Gastroesophageal sphincter (tissue), 4 donors: ENCODE measurements around the gene PRKCZ. TPM values are rescaled to one million over a fixed set of nuclear protein-coding genes. Genes with fewer than 3 reads are reported as not detected.

Source experiments
- ATAC-seq: fragments of 150-250 bp; one replicate; pipeline ENCODE4 v1.9.1; 2016; ENCODE audit warnings: mild to moderate bottlenecking, moderate library complexity
- H3K27ac ChIP-seq, 4 donors: fragments of 200-600 bp; sonication (generic) in 3 of 4; 1 replicate in 3 of 4; 2 replicates in 1 of 4; pipeline ENCODE4 v1.5.1; 2016 to 2019
- H3K27me3 ChIP-seq: fragments of 200-600 bp; sonication (generic); one replicate; pipeline ENCODE4 v1.5.1; 2019
- H3K36me3 ChIP-seq, 2 donors: fragments of 200-600 bp; sonication (generic); one replicate each; pipeline ENCODE4 v1.5.1; 2019; ENCODE audit warnings: control low read depth in 1 of 2
- H3K4me1 ChIP-seq, 3 donors: fragments of 200-600 bp; sonication (generic); 1 replicate in 2 of 3; 2 replicates in 1 of 3; pipeline ENCODE4 v1.5.1; 2016 to 2019; ENCODE audit warnings: control low read depth in 2 of 3
- H3K4me3 ChIP-seq, 2 donors: fragments of 200-600 bp; sonication (generic); one replicate each; pipeline ENCODE4 v1.5.1; 2019; ENCODE audit warnings: mild to moderate bottlenecking in 1 of 2, moderate library complexity in 1 of 2
- H3K9me3 ChIP-seq, 3 donors: fragments of 200-600 bp; sonication (generic); one replicate each; pipeline ENCODE4 v1.5.1; 2017 to 2019; ENCODE audit warnings: control low read depth in 2 of 3
- CTCF ChIP-seq, 4 experiments: fragments of 200-600 bp in 2 of 4; fragments of 450-650 bp in 2 of 4; sonication (generic) in 1 of 4; IDR thresholded peaks; one replicate each; pipeline ENCODE4 v1.5.1; 2017 to 2019; ENCODE audit warnings: antibody characterized with exemption in 4 of 4, mild to moderate bottlenecking in 2 of 4, moderate library complexity in 2 of 4
- EP300 ChIP-seq: sonication (generic); formaldehyde crosslinking; IDR thresholded peaks from one replicate; pipeline ENCODE4 v1.6.1; 2017; ENCODE audit warnings: antibody characterized with exemption, mild to moderate bottlenecking
- POLR2A ChIP-seq, 2 donors: fragments of 450-650 bp; IDR thresholded peaks; one replicate each; pipeline ENCODE4 v1.6.1; 2017; ENCODE audit warnings: antibody characterized with exemption in 2 of 2, mild to moderate bottlenecking in 2 of 2, moderate library complexity in 1 of 2
- POLR2AphosphoS5 ChIP-seq: sonication (generic); formaldehyde crosslinking; IDR thresholded peaks from one replicate; pipeline ENCODE4 v1.6.1; 2017; ENCODE audit warnings: antibody characterized with exemption
- WGBS, 2 donors: methylation state at CpG; one replicate each; pipeline ENCODE4 v1.1.5; 2018; ENCODE audit warnings: low coverage in 1 of 2; 5-methylcytosine and 5-hydroxymethylcytosine counted together
- total RNA-seq, 4 donors: library from RNA; depleted of rRNA; stranded (reverse); fragments of >200 nt; gene quantifications; one replicate each; pipeline ENCODE4 v1.1.0, GENCODE V29; 2016

The PRKCZ gene
- total RNA-seq, 4 donors from 2014 or later, result 2.4 to 3.8 (median 2.9) TPM

DNA sequence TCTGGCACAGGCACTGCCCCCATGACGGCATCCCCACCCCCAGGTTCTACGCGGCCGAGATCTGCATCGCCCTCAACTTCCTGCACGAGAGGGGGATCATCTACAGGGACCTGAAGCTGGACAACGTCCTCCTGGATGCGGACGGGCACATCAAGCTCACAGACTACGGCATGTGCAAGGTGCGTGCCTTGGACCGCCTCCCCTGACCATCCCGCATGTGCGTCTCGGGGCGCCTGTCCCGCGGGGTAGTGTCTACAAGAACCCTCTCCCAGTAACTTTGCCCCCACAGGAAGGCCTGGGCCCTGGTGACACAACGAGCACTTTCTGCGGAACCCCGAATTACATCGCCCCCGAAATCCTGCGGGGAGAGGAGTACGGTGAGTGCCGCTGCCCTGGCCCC is 121.8 kb downstream of the PRKCZ start:
- H3K36me3 ChIP-seq, result no peaks in the 10 kb centered on the region
- 80 to 95% methylated on average over 1 to 16 of the region's 26 CpGs for WGBS, 2 donors
- H3K27me3 ChIP-seq, result no peaks in the 10 kb centered on the region
- ATAC-seq, result no peak
- TF ChIP-seq POLR2AphosphoS5, result no peak
- no peak overlapping the region for H3K4me3 ChIP-seq
- H3K9me3 ChIP-seq, result no peaks in the 10 kb centered on the region
- no peak overlapping the region for H3K27ac ChIP-seq
- peaks cover 0 to 13% (median 0%) of the 10 kb centered on the region in 3 donors for H3K4me1 ChIP-seq

GRCh38 chr1:2172551-2173146 is 122.4 kb downstream of the PRKCZ start:
- no peaks in the 10 kb centered on the region for H3K27me3 ChIP-seq
- no peak for ATAC-seq
- H3K27ac ChIP-seq, result no peak overlapping the region
- H3K9me3 ChIP-seq, result no peaks in the 10 kb centered on the region
- peaks cover 0 to 13% (median 0%) of the 10 kb centered on the region in 3 donors for H3K4me1 ChIP-seq
- WGBS, 2 donors, result 73% methylated on average over 7 of the region's 33 CpGs; no CpG with 5 or more reads in 1 of the 2 donors
- peaks cover 0 to 1% of the 10 kb centered on the region in 2 donors for H3K36me3 ChIP-seq
- no peak for TF ChIP-seq POLR2A (IDR thresholded peaks at IDR 0.05)
- TF ChIP-seq CTCF (IDR thresholded peaks at IDR 0.05), result no peak
- no peak for TF ChIP-seq EP300
- no peak for TF ChIP-seq POLR2AphosphoS5
- H3K4me3 ChIP-seq, result no peak overlapping the region

GRCh38 chr1:2173546-2174347 is 123.5 kb downstream of the PRKCZ start:
- Histone ChIP-seq H3K27me3 (no peaks in the 10 kb centered on the region), H3K4me1 (peaks cover 0 to 13% (median 0%) of the 10 kb centered on the region in 3 donors), H3K9me3 (no peaks in the 10 kb centered on the region), H3K4me3 (peak overlapping the region in 1 of 2 donors; percentile 58), H3K27ac (peak overlapping the region in 2 of 4 donors; percentile 72 to 81), H3K36me3 (peaks cover 0 to 11% of the 10 kb centered on the region in 2 donors)
- no peak for ATAC-seq
- no peak for TF ChIP-seq POLR2A (IDR thresholded peaks at IDR 0.05)
- TF ChIP-seq EP300, result no peak
- TF ChIP-seq POLR2AphosphoS5, result no peak
- TF ChIP-seq CTCF (IDR thresholded peaks at IDR 0.05), result no peak
- WGBS, 2 donors, result 13 to 54% methylated on average over 3 to 7 of the region's 37 CpGs

- H3K4me1 ChIP-seq, result peaks cover 0 to 13% (median 0%) of the 10 kb centered on the region in 3 donors
- H3K27ac ChIP-seq, result peak overlapping the region in 3 of 4 donors; percentile 69 to 81 (median 72)
- no peaks in the 10 kb centered on the region for H3K9me3 ChIP-seq
- H3K27me3 ChIP-seq, result no peaks in the 10 kb centered on the region
- peaks cover 0 to 11% of the 10 kb centered on the region in 2 donors for H3K36me3 ChIP-seq
- peak; percentile 87 for ATAC-seq
- WGBS, 2 donors, result 10 to 19% methylated on average over 2 to 10 of the region's 31 CpGs
- TF ChIP-seq EP300 (no peak), POLR2A (IDR thresholded peaks at IDR 0.05) (no peak), POLR2AphosphoS5 (no peak), CTCF (IDR thresholded peaks at IDR 0.05) (peak in 3 of 4 experiments; percentile 91 to 97 (median 94))
- peak overlapping the region; percentile 32 to 58 for H3K4me3 ChIP-seq
Observed at GRCh38 chr1:2174348-2175054, 124.3 kb downstream of the PRKCZ start.

- peaks cover 0 to 11% of the 10 kb centered on the region in 2 donors for H3K36me3 ChIP-seq
- no peaks in the 10 kb centered on the region for H3K27me3 ChIP-seq
- peak overlapping the region; percentile 32 to 58 for H3K4me3 ChIP-seq
- no peaks in the 10 kb centered on the region for H3K9me3 ChIP-seq
- peak overlapping the region in 3 of 4 donors; percentile 69 to 81 (median 72) for H3K27ac ChIP-seq
- ATAC-seq, result no peak
- no peak for TF ChIP-seq CTCF (IDR thresholded peaks at IDR 0.05)
- no peak for TF ChIP-seq POLR2A (IDR thresholded peaks at IDR 0.05)
- TF ChIP-seq POLR2AphosphoS5, result no peak
- TF ChIP-seq EP300, result no peak
- WGBS, 2 donors, result 48 to 57% methylated on average over 3 to 9 of the region's 9 CpGs
- H3K4me1 ChIP-seq, result peaks cover 0 to 13% (median 0%) of the 10 kb centered on the region in 3 donors
Observed at GRCh38 chr1:2175055-2175414, 124.8 kb downstream of the PRKCZ start.
